Left kidney (tissue), 2 donors: ENCODE measurements around the gene ADIPOR1. TPM values are rescaled to one million over a fixed set of nuclear protein-coding genes. Genes with fewer than 3 reads are reported as not detected.
A peak's percentile ranks its signal among the peaks of the same experiment; 100 is the strongest.
"Not testable (repeated sequence)": the region's sequence is repeated elsewhere in the genome, so short reads cannot be mapped to it uniquely, and the experiment has no call there.

Source experiments
- DNase-seq: peaks from one replicate; pipeline ENCODE4 v3.0.0-alpha.2; 2013
- polyA plus RNA-seq: library from polyadenylated mRNA; unstranded; fragments of 120-200 nt; gene quantifications from one replicate; pipeline ENCODE4 v1.2.1, GENCODE V29; 2013; ENCODE audit not compliant: insufficient read length

ADIPOR1 gene
- polyA plus RNA-seq, 1 donor, result 77.5 TPM

DNA sequence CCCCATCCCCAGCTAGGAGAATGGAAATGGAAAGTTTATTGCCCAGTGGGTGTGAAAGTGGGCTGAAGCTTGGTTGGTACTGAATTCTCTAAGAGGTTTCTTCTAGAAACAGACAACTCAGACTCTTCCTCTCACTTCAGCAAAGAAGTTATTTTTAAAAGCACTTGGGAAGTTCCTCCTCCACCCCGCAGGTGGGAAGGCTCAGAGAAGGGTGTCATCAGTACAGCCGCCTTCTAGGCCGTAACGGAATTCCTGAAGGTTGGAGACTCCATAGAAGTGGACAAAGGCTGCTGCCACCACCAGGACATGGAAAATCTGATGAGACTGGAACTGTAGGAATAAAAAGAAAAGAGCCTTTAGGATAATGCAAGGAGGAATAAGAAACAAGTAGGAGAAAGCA is 16.7 kb downstream of the ADIPOR1 start:
- no peak for DNase-seq

DNA sequence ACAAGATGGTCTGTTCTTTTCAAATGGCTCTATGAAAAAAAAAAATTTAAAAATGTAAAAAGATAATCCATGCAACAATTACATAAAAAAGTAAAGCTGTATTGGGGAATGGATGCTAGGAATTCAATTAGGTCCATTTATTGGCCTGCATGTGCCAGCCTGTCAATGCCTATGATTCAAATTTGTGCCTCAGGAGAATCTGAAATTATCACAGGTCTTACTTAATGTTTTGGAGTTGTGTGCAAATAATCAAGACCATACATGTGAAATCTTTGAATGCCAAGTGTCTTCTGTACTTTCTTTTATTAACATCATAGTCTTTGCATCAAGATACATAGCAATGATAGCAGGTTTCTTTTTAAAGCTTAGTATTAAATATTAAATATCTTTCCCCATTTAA is 17.6 kb downstream of the ADIPOR1 start:
- no peak for DNase-seq

- DNase-seq, result no peak
Observed at GRCh38 chr1:202938287-202938925, 19.7 kb downstream of the ADIPOR1 start.

DNA sequence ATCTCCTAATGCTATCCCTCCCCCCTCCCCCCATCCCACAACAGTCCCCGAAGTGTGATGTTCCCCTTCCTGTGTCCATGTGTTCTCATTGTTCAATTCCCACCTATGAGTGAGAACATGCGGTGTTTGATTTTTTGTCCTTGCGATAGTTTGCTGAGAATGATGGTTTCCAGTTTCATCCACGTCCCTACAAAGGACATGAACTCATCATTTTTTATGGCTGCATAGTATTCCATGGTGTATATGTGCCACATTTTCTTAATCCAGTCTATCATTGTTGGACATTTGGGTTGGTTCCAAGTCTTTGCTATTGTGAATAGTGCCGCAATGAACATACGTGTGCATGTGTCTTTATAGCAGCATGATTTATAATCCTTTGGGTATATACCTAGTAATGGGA is 21.7 kb downstream of the ADIPOR1 start:
- DNase-seq, result not testable (repeated sequence)

GRCh38 chr1:202935844-202936243 is 22.3 kb downstream of the ADIPOR1 start:
- DNase-seq, result no peak

DNA sequence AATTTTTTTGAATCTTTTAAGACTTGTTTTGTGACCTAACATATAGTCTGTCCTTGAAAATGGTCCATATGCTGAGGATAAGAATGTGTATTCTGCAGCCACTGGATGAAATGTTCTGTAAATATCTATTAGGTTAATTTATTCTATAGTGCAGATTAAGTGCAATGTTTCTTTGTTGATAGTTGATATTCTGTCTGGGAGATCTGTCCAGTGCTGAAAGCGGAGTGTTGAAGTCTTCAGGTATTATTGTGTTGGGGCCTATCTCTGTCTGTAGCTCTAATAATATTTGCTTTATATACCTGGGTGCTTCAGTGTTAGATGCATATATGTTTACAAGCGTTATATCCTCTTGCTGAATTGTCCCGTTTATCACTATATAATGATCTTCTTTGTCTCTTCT is 23.4 kb downstream of the ADIPOR1 start:
- DNase-seq, result no peak

DNA sequence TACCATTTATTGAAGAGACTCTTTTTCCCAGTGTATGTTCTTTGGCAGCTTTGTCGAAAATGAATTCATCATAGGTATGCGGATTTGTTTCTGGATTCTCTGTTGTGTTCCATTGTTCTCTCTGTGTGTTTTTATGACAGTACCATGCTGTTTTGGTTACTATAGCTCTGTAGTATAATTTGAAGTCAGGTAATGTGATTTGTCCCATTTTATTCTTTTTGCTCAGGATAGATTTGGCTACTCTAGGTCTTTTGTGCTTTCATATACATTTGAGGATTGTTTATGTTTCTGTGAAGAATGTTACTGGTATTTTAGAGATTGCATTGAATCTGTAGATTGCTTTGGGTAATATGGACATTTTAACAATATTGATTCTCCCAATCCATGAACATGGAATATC is 25.6 kb downstream of the ADIPOR1 start:
- DNase-seq, result no peak

DNA sequence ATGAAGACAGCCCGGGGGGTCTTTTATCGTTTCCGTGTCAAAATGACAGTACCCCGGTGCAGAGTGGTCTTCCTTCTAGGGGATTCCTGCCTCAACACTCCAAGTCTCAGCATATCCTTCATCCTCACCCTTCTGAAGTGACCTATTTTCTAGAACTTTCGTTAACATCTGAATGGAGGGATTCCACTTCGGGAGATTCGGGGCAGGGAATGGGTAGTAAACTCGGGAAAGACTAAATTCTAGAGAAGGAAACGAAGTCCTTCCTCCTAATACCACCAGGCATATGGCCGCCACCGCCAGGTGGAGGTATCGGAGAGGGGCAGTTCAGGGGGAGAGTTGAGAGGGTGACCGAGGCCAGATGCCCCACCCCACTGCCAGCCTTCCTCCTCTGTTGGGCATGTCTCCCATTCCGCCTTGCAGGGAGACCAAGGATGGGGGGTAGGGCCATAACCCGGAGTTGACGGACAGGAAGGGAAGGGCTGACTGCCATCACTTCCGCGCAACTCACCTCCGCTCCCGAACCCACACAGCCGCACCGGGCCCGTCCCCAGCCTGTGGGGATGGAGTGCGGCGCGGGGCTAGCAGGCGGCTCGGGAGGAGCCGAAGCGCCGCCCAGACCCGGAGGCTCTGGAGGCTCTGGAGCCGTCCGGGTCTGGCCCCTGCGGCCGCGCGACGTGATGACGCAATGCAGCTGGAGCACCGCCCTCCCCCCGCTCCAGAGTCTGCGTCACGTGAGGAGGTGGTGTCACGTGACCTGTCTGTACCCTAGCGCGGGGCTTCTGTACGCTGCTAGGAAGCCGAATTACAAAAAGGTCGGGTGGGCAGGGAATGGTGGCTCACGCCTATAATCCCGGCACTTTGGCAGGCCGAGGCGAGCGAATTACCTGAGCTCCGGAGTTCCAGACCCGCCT is 31.3 kb downstream of the ADIPOR1 start, which contains the start of gene KLHL12:
Gene KLHL12 (minus strand): TSS at position 654 of the 911 bp plus-strand sequence. CDS start 2,072 bp downstream, outside the sequence.
- DNase-seq, result peak; percentile 95

DNA sequence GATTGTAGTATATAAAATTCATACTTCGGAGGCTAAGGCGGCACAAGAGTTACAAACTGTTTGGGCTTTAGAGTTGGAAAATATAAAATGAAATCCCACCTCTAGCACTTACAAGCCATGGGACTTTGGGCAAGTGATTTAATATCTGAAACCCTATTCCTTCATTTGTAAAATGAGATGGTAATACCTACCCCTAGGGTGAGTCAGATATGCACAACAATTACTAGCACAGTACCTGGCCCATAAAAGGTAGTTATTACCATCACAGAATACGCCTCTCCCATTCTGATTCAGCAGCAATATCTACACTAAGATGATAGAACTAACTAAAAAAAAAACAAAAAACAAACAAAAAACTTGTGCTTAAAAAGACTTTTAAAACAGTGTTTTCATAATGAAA is 34.6 kb downstream of the ADIPOR1 start:
- DNase-seq, result no peak

GRCh38 chr1:202919615-202920014 is 38.5 kb downstream of the ADIPOR1 start:
- DNase-seq, result no peak

GRCh38 chr1:202915146-202915545 is 43.0 kb downstream of the ADIPOR1 start:
- no peak for DNase-seq

DNA sequence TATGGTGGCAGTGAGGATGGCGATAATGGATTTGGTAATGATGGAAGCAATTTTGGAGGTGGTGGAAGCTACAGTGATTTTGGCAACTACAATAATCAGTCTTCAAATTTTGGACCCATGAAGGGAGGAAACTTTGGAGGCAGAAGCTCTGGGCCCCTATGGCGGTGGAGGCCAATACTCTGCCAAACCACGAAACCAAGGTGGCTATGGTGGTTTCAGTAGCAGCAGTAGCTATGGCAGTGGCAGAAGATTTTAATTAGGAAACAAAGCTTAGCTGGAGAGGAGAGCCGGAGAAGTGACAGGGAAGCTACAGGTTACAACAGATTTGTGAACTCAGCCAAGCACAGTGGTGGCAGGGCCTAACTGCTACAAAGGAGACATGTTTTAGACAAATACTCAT is 45.6 kb downstream of the ADIPOR1 start:
- DNase-seq, result not testable (repeated sequence)

DNA sequence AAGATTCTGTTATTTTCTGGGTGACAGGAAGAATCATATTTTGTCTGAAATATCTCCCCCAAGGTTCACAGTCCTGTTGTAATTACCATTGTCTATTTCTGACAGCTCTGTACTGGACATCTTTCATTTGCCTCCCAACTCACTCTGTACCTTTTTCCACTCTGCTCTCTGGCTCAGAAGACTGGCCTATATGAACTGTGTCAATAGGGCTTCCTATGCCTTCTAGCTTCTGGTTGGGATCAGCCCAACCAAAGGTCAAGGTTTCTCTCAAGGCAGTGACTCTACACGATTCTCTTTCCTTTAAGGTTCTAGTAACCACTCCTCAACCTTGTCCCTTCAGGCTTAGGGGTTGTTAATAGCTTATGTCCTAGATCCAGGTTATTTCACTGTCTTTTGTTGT is 48.6 kb downstream of the ADIPOR1 start:
- no peak for DNase-seq

DNA sequence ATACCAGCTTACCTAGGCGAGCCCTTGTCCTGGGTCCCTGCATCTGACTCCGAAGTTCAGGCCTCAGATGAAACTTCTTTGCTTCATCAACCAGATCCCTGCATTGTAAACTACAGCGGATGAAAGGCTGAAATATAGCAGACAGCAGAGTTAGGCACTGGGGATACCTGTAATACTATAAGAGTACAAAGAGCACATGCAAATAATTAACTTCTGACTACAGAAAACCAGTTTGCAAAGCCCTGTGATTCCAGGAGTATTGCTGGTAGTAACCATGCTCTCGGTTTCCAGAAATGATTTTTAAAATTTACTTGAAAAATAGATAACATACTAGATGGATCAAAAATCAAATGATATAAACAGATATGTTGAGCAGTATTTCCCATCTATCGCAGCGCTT is 49.1 kb downstream of the ADIPOR1 start:
- DNase-seq, result no peak

DNA sequence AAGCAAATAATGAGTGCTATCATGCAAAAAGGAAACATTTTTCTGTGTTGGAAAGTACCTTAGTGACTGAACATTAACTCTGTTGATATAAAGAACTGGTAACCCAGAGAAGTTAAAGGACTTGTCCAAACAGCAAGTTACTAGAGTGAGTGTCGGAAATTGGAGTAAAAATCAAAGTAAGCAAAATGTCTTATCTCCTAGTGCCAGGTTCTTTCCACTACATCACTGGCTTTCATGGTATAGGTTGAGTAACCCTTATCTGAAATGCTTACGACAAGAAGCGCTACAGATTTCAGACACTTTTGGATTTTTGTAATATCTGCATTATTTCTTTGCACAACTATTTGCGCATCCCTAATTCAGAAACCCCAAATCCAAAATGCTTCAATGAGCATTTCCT is 52.8 kb downstream of the ADIPOR1 start:
- no peak for DNase-seq

- not testable (repeated sequence) for DNase-seq
Observed at GRCh38 chr1:202903808-202904207, 54.3 kb downstream of the ADIPOR1 start.

GRCh38 chr1:202901555-202901954 is 56.6 kb downstream of the ADIPOR1 start:
- no peak for DNase-seq

GRCh38 chr1:202892501-202892900 is 65.6 kb downstream of the ADIPOR1 start:
- no peak for DNase-seq

Other genes with a start within 250 kb of the ADIPOR1 start
- gene SYT2, start 247.9 kb downstream of the ADIPOR1 start, polyA plus RNA-seq, result 2.7 TPM
- 108 TPM for gene KDM5B, start 149.9 kb downstream of the ADIPOR1 start, polyA plus RNA-seq
- gene PCAT6, start 147.4 kb downstream of the ADIPOR1 start, polyA plus RNA-seq, result 2.9 TPM
- gene RABIF, start 69.2 kb downstream of the ADIPOR1 start, polyA plus RNA-seq, result 11.8 TPM
- gene KLHL12, start 31.1 kb downstream of the ADIPOR1 start, polyA plus RNA-seq, result 46.4 TPM
- 51.9 TPM for gene CYB5R1, start 8.9 kb upstream of the ADIPOR1 start, polyA plus RNA-seq
- 73.9 TPM for gene TMEM183A, start 49.1 kb upstream of the ADIPOR1 start, polyA plus RNA-seq
- 9.7 TPM for gene PPFIA4, start 68.2 kb upstream of the ADIPOR1 start, polyA plus RNA-seq
- 0.18 TPM for gene MYOG, start 127.7 kb upstream of the ADIPOR1 start, polyA plus RNA-seq
- gene ADORA1, start 169.4 kb upstream of the ADIPOR1 start, polyA plus RNA-seq, result 4.6 TPM
- 0.18 TPM for gene MYBPH, start 217.5 kb upstream of the ADIPOR1 start, polyA plus RNA-seq
- 7.4 TPM for gene CHI3L1, start 228.4 kb upstream of the ADIPOR1 start, polyA plus RNA-seq